DMS79 (cell line): ENCODE measurements around the gene CAMK2D.

Experiments used
- DNase-seq: peaks from one replicate; lab custom pipeline; 2025; lab: John Stamatoyannopoulos, UW

CAMK2D gene

GRCh38 chr4:113471146-113471860 lies 290.2 kb downstream of the CAMK2D start:
- no peak for DNase-seq

- DNase-seq, result no peak
Observed at GRCh38 chr4:113469926-113470325, 291.6 kb downstream of the CAMK2D start.

- no peak for DNase-seq
Observed at GRCh38 chr4:113469023-113469390, 292.5 kb downstream of the CAMK2D start.

- DNase-seq, result no peak
Observed at GRCh38 chr4:113468165-113469022, 293.1 kb downstream of the CAMK2D start.

- no peak for DNase-seq
Observed at GRCh38 chr4:113467581-113467980, 294.0 kb downstream of the CAMK2D start.

GRCh38 chr4:113462286-113462685 lies 299.3 kb downstream of the CAMK2D start:
- no peak for DNase-seq

GRCh38 chr4:113461281-113461680 lies 300.3 kb downstream of the CAMK2D start:
- DNase-seq, result no peak

GRCh38 chr4:113457886-113458285 lies 303.7 kb downstream of the CAMK2D start:
- no peak for DNase-seq

GRCh38 chr4:113457121-113457520 lies 304.4 kb downstream of the CAMK2D start:
- no peak for DNase-seq

GRCh38 chr4:113455061-113455460 lies 306.5 kb downstream of the CAMK2D start:
- DNase-seq, result peak; percentile 50

GRCh38 chr4:113452868-113453620 lies 308.5 kb downstream of the CAMK2D start:
- no peak for DNase-seq

- DNase-seq, result no peak
Observed at GRCh38 chr4:113452152-113452551, 309.4 kb downstream of the CAMK2D start.

- no peak for DNase-seq
Observed at GRCh38 chr4:113450295-113451080, 311.1 kb downstream of the CAMK2D start.

GRCh38 chr4:113449410-113449974 lies 312.0 kb downstream of the CAMK2D start:
- no peak for DNase-seq

- no peak for DNase-seq
Observed at GRCh38 chr4:113447769-113448168, 313.8 kb downstream of the CAMK2D start.

- DNase-seq, result no peak
Observed at GRCh38 chr4:113447061-113447460, 314.5 kb downstream of the CAMK2D start.

- no peak for DNase-seq
Observed at GRCh38 chr4:113446019-113446418, 315.5 kb downstream of the CAMK2D start.

GRCh38 chr4:113445286-113445685 lies 316.3 kb downstream of the CAMK2D start:
- no peak for DNase-seq

GRCh38 chr4:113444386-113444785 lies 317.2 kb downstream of the CAMK2D start:
- DNase-seq, result no peak

- no peak for DNase-seq
Observed at GRCh38 chr4:113442826-113443225, 318.7 kb downstream of the CAMK2D start.

- DNase-seq, result no peak
Observed at GRCh38 chr4:113440371-113440770, 321.2 kb downstream of the CAMK2D start.
